PC-3 (cell line): ENCODE data around the gene NALCN. TPM values are rescaled to one million over a fixed set of nuclear protein-coding genes. Genes with fewer than 3 reads are reported as not detected.
A peak's percentile ranks its signal among the peaks of the same experiment; 100 is the strongest.

Source experiments
- ATAC-seq: fragments of 200-7000 bp; cut with Tn5 transposase; 2 replicates; pipeline ENCODE4 v1.9.1; 2020; ENCODE audit warnings: mild to moderate bottlenecking, moderate library complexity
- BruUV-seq: library from RNA; stranded (reverse); fragments of 400-500 nt; replicated peaks from 2 replicates; lab custom pipeline; 2021; lab: Mats Ljungman, UMichigan
- CTCF ChIA-PET: fragments of 300-600 bp; sonication (Branson Sonifier 250); formaldehyde crosslinking; loops from one replicate; lab custom pipeline; 2022; ENCODE audit warnings: antibody characterized with exemption; lab: Charles Lee
- POLR2A ChIA-PET: fragments of 300-600 bp; sonication (Branson Sonifier 250); formaldehyde crosslinking; loops from one replicate; lab custom pipeline; 2022; ENCODE audit warnings: antibody characterized with exemption; ENCODE audit not compliant: unreplicated experiment; lab: Charles Lee
- DNase-seq: peaks from one replicate; pipeline ENCODE4 v3.0.0-alpha.2; 2015
- H2AFZ ChIP-seq: fragments of 300-600 bp; sonication (generic); 2 replicates; pipeline ENCODE4 v1.6.0; 2016; ENCODE audit warnings: antibody characterized with exemption, low read length
- H3F3A ChIP-seq: fragments of 300-600 bp; sonication (generic); one replicate; pipeline ENCODE4 v1.6.0; 2017; ENCODE audit warnings: antibody characterized with exemption, low read length, control low read depth, mild to moderate bottlenecking; ENCODE audit not compliant: unreplicated experiment
- H3K27ac ChIP-seq: fragments of 300-600 bp; sonication (generic); 2 replicates; pipeline ENCODE4 v1.5.1; 2016; ENCODE audit warnings: mild to moderate bottlenecking, low read length
- H3K27me3 ChIP-seq: fragments of 300-600 bp; sonication (generic); 2 replicates; pipeline ENCODE4 v1.6.1; 2016; ENCODE audit warnings: low read length, mixed read lengths
- H3K36me3 ChIP-seq: fragments of 300-600 bp; sonication (generic); 2 replicates; pipeline ENCODE4 v1.6.1; 2016; ENCODE audit warnings: low read depth, mixed run types, low read length, mixed read lengths
- H3K4me1 ChIP-seq: fragments of 300-600 bp; sonication (generic); 2 replicates; pipeline ENCODE4 v1.5.1; 2016; ENCODE audit warnings: low read length; ENCODE audit not compliant: insufficient read depth
- H3K4me2 ChIP-seq: fragments of 300-600 bp; sonication (generic); 2 replicates; pipeline ENCODE4 v1.6.0; 2016; ENCODE audit warnings: low read length
- H3K4me3 ChIP-seq: fragments of 300-600 bp; sonication (generic); 2 replicates; pipeline ENCODE4 v1.5.1; 2016; ENCODE audit warnings: mild to moderate bottlenecking, low read length, mixed read lengths
- H3K79me2 ChIP-seq: fragments of 300-600 bp; sonication (generic); 2 replicates; pipeline ENCODE4 v1.6.1; 2017; ENCODE audit warnings: low read length, mixed read lengths
- H3K9ac ChIP-seq: fragments of 300-600 bp; sonication (generic); 2 replicates; pipeline ENCODE4 v1.6.0; 2016; ENCODE audit warnings: mild to moderate bottlenecking, low read length
- H3K9me2 ChIP-seq: fragments of 300-600 bp; sonication (generic); replicated peaks from 2 replicates; pipeline ENCODE4 v1.6.1; 2016; ENCODE audit warnings: mixed run types, low read length, mixed read lengths
- H3K9me3 ChIP-seq: fragments of 300-600 bp; sonication (generic); 2 replicates; pipeline ENCODE4 v1.6.1; 2016; ENCODE audit warnings: low read length, mixed read lengths
- H4K20me1 ChIP-seq: fragments of 300-600 bp; sonication (generic); 2 replicates; pipeline ENCODE4 v1.6.1; 2016; ENCODE audit warnings: low read length, mixed read lengths
- CTCF ChIP-seq: fragments of 300-600 bp; sonication (generic); conservative IDR thresholded peaks from 2 replicates; pipeline ENCODE4 v1.5.1; 2017; ENCODE audit warnings: antibody characterized with exemption, low read depth, mild to moderate bottlenecking, low read length
- EZH2 ChIP-seq: fragments of 300-600 bp; sonication (generic); IDR thresholded peaks from one replicate; pipeline ENCODE4 v1.6.1; 2017; ENCODE audit warnings: antibody characterized with exemption, mild to moderate bottlenecking, low read length; ENCODE audit not compliant: unreplicated experiment
- EZH2phosphoT487 ChIP-seq: fragments of 300-600 bp; sonication (generic); IDR thresholded peaks from 2 replicates; pipeline ENCODE4 v1.6.1; 2018; ENCODE audit warnings: mild to moderate bottlenecking, antibody characterized with exemption, low read length, borderline replicate concordance
- intact Hi-C: fragments of 100-400 bp; cut with micrococcal nuclease; formaldehyde crosslinking; loops from 2 replicates; pipeline ENCODE4 v1.9.0; 2023
- total RNA-seq: library from RNA; depleted of rRNA; stranded (reverse); fragments of >200 nt; gene quantifications from 2 replicates; pipeline ENCODE4 v1.2.3, GENCODE V29; 2014

The NALCN gene
- total RNA-seq, 1 experiment from 2014 or later = 11.8 TPM

DNA sequence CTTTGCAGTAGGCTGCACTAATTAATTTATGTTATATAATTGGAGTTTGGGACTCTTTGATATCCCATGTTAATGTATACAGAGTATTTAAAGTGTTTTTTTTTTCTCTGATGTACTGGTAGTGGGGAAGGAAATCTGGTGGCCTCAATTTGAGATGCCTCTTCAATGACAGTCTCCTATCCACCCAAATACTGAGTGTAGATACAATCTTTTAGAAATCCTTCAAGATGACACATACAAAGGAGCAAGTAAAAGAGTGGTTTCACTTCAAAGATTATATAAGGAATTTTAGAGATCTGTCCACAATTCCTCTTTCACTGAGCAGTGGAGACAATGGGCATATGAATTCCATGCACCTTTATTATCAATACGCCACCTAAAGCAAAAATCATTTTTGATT lies 15.1 kb downstream of the NALCN start:
- Histone ChIP-seq H3K27ac (no peak overlapping the region), H2AFZ (no peak overlapping the region), H3K36me3 (no peaks in the 10 kb centered on the region), H3K9me3 (no peaks in the 10 kb centered on the region), H3K4me2 (no peak overlapping the region), H3K79me2 (no peaks in the 10 kb centered on the region), H4K20me1 (no peaks in the 10 kb centered on the region), H3K9me2 (no peaks in the 10 kb centered on the region), H3K4me3 (no peak overlapping the region), H3F3A (no peaks in the 10 kb centered on the region), H3K9ac (no peak overlapping the region), H3K27me3 (no peaks in the 10 kb centered on the region), H3K4me1 (peaks cover 24% of the 10 kb centered on the region)
- ChIA-PET CTCF (interaction anchor here (0.5 kb wide), 1 partner anchor 42 kb away, joined by 3 read pairs; no protein-coding TSS in a partner anchor), POLR2A (no interaction called here)
- BruUV-seq = no TSS peak
- TF ChIP-seq CTCF (no peak), EZH2 (no peak), EZH2phosphoT487 (no peak)
- ATAC-seq (no peak), DNase-seq (no peak)
- intact Hi-C loops = no loop called here

DNA sequence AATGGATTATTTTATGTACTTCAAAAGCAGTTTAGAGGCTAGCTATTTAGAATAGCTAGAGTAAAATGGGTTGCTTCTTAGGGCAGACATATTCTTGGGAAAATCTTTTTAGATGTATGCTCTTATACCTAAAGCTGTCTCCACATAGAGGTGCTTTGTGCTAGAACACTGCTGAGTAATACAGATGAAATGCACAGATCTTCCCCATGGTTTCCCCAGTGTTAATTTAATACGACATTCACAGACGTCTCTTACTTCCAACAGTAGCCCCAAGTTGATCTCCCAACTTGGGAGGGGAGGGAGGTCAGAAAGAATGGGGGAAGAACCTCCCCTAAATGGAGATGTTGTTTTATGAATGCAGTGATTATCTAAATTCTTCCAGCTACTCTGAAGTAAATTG lies 16.9 kb downstream of the NALCN start:
- no peak overlapping the region for H3K27ac ChIP-seq
- no peaks in the 10 kb centered on the region for H3F3A ChIP-seq
- H3K4me1 ChIP-seq = peaks cover 22% of the 10 kb centered on the region
- no peak for TF ChIP-seq EZH2phosphoT487
- no peak for TF ChIP-seq EZH2
- no peak for TF ChIP-seq CTCF
- H3K4me2 ChIP-seq = no peak overlapping the region
- H3K36me3 ChIP-seq = no peaks in the 10 kb centered on the region
- H3K9me2 ChIP-seq = no peaks in the 10 kb centered on the region
- H3K4me3 ChIP-seq = no peak overlapping the region
- H3K9ac ChIP-seq = no peak overlapping the region
- intact Hi-C loops = no loop called here
- no peaks in the 10 kb centered on the region for H3K79me2 ChIP-seq
- DNase-seq = no peak
- CTCF ChIA-PET = no interaction called here
- BruUV-seq = no TSS peak
- no peaks in the 10 kb centered on the region for H3K9me3 ChIP-seq
- ATAC-seq = no peak
- H3K27me3 ChIP-seq = no peaks in the 10 kb centered on the region
- POLR2A ChIA-PET = no interaction called here
- H4K20me1 ChIP-seq = no peaks in the 10 kb centered on the region
- no peak overlapping the region for H2AFZ ChIP-seq

- ATAC-seq (no peak), DNase-seq (peak; percentile 25)
- H3K4me3 ChIP-seq = no peak overlapping the region
- H3K9me3 ChIP-seq = no peaks in the 10 kb centered on the region
- H3K4me2 ChIP-seq = no peak overlapping the region
- no peaks in the 10 kb centered on the region for H3K9me2 ChIP-seq
- H3K36me3 ChIP-seq = no peaks in the 10 kb centered on the region
- no peaks in the 10 kb centered on the region for H4K20me1 ChIP-seq
- H3K4me1 ChIP-seq = peaks cover 22% of the 10 kb centered on the region
- no TSS peak for BruUV-seq
- H3K79me2 ChIP-seq = no peaks in the 10 kb centered on the region
- CTCF ChIA-PET = no interaction called here
- H3F3A ChIP-seq = no peaks in the 10 kb centered on the region
- H2AFZ ChIP-seq = no peak overlapping the region
- POLR2A ChIA-PET = no interaction called here
- TF ChIP-seq EZH2 (no peak), EZH2phosphoT487 (no peak), CTCF (no peak)
- no peak overlapping the region for H3K27ac ChIP-seq
- intact Hi-C loops = no loop called here
- H3K9ac ChIP-seq = no peak overlapping the region
- H3K27me3 ChIP-seq = no peaks in the 10 kb centered on the region
These were observed 17.4 kb downstream of the NALCN start for GRCh38 chr13:101398920-101399319.
